Testis (tissue), 2 donors: ENCODE results near the gene LUZP2.

Experiments
- CTCF ChIP-seq, 3 experiments: fragments of 450-650 bp in 2 of 3; fragments of 200-600 bp in 1 of 3; sonication (generic) in 1 of 3; IDR thresholded peaks; one replicate each; pipeline ENCODE4 v1.5.1; 2016 to 2019; ENCODE audit warnings: antibody characterized with exemption in 3 of 3, mild to moderate bottlenecking in 2 of 3, moderate library complexity in 1 of 3
- POLR2A ChIP-seq: fragments of 450-650 bp; IDR thresholded peaks from one replicate; pipeline ENCODE4 v1.6.1; 2017; ENCODE audit warnings: antibody characterized with exemption, mild to moderate bottlenecking, moderate library complexity

- TF ChIP-seq CTCF (IDR thresholded peaks at IDR 0.05) (no peak), POLR2A (no peak)
These were observed 18.1 kb upstream of the LUZP2 start for GRCh38 chr11:24478718-24479117.
